HG03469 (cell line): ENCODE data around the gene SENP8.
"Not testable (repeated sequence)": the region's sequence is repeated elsewhere in the genome, so short reads cannot be mapped to it uniquely, and the experiment has no call there.

Experiments
- ATAC-seq: cut with Tn5 transposase; IDR thresholded peaks from one replicate; pipeline ENCODE4 v1.9.1; 2021; ENCODE audit warnings: mild to moderate bottlenecking, moderate library complexity, moderate number of reproducible peaks; ENCODE audit not compliant: unreplicated experiment

SENP8 gene

GRCh38 chr15:72154316-72154715, 36.1 kb downstream of the SENP8 start:
- ATAC-seq = no peak

GRCh38 chr15:72155003-72155621, 36.9 kb downstream of the SENP8 start:
- no peak for ATAC-seq

- no peak for ATAC-seq
These were observed 37.7 kb downstream of the SENP8 start for GRCh38 chr15:72155635-72156616.

GRCh38 chr15:72156928-72157327, 38.7 kb downstream of the SENP8 start:
- ATAC-seq = no peak

- no peak for ATAC-seq
These were observed 42.6 kb downstream of the SENP8 start for GRCh38 chr15:72160696-72161245.

- no peak for ATAC-seq
These were observed 43.3 kb downstream of the SENP8 start for GRCh38 chr15:72161361-72162132.

GRCh38 chr15:72162569-72162968, 44.4 kb downstream of the SENP8 start:
- ATAC-seq = no peak

- ATAC-seq = no peak
These were observed 45.5 kb downstream of the SENP8 start for GRCh38 chr15:72163719-72164118.

- ATAC-seq = no peak
These were observed 48.7 kb downstream of the SENP8 start for GRCh38 chr15:72166716-72167417.

- ATAC-seq = no peak
These were observed 49.2 kb downstream of the SENP8 start for GRCh38 chr15:72167445-72167844.

- no peak for ATAC-seq
These were observed 50.1 kb downstream of the SENP8 start for GRCh38 chr15:72168131-72168807.

GRCh38 chr15:72168808-72169190, 50.6 kb downstream of the SENP8 start:
- no peak for ATAC-seq

GRCh38 chr15:72169236-72169920, 51.2 kb downstream of the SENP8 start:
- no peak for ATAC-seq

- no peak for ATAC-seq
These were observed 51.9 kb downstream of the SENP8 start for GRCh38 chr15:72169921-72170611.

- no peak for ATAC-seq
These were observed 52.5 kb downstream of the SENP8 start for GRCh38 chr15:72170691-72171090.

GRCh38 chr15:72171978-72172377, 53.8 kb downstream of the SENP8 start:
- ATAC-seq = not testable (repeated sequence)

GRCh38 chr15:72172796-72173195, 54.6 kb downstream of the SENP8 start:
- ATAC-seq = no peak

GRCh38 chr15:72173401-72173800, 55.2 kb downstream of the SENP8 start:
- no peak for ATAC-seq
